Measurements from ENCODE around the gene SBSN.

SBSN gene

GRCh38 chr19:35531291-35531690 is 3.2 kb upstream of the SBSN start:
- no peak for DNase-seq

- DNase-seq, result no peak
Measured at GRCh38 chr19:35529241-35530218, 1.4 kb upstream of the SBSN start.

DNA sequence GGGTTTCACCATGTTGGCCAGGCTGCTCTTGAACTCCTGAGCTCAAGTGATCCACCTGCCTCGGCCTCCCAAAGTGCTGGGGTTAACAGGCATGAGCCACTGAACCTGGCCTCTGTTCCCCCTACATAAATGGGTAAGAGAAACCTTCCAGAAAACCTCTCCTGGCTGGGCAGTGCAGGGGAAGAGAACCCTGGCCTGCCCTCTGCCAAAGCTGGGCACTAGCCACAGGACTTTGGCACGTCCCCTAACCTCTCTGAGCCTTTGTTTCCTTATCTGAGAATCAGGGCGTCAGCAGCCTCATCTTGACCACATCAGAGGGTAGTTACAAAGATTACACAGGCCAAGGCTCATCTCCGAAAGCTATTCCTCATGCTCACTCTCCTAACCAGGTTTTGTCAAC is 2.2 kb downstream of the SBSN start:
- no peak for DNase-seq

GRCh38 chr19:35524181-35524837 is 3.8 kb downstream of the SBSN start:
- no peak for DNase-seq

GRCh38 chr19:35522745-35523327 is 5.3 kb downstream of the SBSN start:
- no peak for DNase-seq

- DNase-seq, result no peak
Measured at GRCh38 chr19:35521124-35521743, 6.9 kb downstream of the SBSN start.

- no peak for DNase-seq
Measured at GRCh38 chr19:35519291-35519690, 8.8 kb downstream of the SBSN start.

DNA sequence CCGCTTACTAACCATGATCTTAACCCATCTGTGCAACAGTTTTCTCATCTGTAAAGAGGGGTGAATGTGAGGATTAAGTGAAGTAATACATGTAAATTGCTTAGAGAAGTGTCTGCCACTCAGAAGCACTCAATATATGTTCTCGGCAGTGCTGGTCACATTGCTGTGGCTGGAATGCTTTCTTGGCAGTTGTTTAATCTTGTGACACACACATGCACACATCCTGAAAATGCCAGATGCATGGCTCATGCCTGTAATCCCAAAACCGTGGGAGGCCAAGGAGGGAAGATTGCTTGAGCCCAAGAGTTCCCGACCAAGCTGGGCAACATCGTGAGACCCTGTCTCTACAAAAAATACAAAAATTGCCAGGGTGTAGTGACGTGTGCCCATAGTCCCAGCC is 9.8 kb downstream of the SBSN start:
- DNase-seq, result no peak

GRCh38 chr19:35517342-35517741 is 10.8 kb downstream of the SBSN start:
- DNase-seq, result no peak

- no peak for DNase-seq
Measured at GRCh38 chr19:35516310-35516709, 11.8 kb downstream of the SBSN start.

DNA sequence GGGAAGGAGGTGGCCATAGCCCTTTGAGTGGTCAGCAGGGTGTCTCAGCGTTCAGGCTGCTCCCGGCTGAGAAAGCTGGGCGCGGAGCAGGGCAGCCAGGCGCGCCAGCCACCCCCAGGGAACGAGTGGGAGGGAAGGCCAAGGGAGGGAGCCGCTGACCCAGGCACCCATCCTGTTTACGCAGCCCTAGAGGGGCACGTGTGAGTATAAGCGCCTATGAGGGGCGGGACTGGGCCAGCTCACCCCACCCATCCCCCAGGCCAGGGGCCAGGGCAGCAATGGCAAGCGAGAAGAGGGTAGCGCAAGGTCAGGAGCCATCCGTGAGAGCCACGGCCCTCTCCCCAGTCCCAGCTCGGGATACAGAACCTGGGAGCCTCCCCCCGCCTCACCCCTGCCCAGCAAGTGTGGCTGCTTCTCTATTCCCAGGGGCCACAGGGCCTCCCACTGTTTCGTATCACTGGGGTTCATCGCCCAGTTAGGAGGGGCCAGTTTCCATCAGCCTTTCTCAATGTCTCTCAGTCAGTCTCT is 13.8 kb downstream of the SBSN start:
- DNase-seq, result no peak

GRCh38 chr19:35513628-35514281 is 14.4 kb downstream of the SBSN start, which contains the start of gene DMKN:
Gene DMKN (minus strand): TSS chr19:35513649. CDS start chr19:35513475, 174 bp downstream.
- no peak for DNase-seq

- DNase-seq, result peak in 1 of 2 experiments; percentile 34
Measured at GRCh38 chr19:35512831-35513627, 15.1 kb downstream of the SBSN start.

DNA sequence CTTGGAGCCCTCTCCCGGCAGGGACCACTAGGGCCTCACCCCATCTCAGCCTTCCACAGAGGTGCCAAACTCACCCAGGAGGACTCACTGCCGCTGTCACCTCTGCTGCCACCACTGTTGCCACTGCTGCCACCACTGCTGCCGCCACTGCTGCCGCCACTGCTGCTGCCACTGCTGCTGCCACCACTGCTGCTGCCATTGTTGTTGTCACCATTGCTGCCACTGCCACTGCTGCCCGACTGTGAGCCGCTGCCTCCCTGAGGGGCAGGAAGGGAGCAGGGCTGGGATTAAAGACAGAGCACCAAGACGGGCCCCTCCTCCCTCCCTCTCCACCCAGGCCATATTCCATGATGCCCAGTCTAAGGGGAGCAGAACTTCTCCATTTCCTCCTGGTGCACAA is 16.8 kb downstream of the SBSN start:
- no peak for DNase-seq

DNA sequence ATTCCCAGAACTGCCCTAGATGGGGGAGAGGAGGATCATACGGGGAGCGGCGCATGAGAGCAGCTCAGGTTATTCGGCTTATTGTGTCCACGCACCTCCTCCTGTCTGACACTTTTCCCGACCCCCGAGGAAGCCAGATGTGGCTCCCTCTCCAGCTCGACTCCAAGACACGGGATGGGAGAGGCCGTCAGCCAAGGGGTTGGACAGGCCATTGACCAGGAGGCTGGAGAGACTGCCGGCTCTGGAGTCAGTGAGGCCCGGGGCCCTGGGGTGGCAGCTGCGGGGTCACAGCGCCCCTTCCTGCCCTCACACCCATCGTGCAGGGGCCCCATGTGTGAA is 17.5 kb downstream of the SBSN start:
- DNase-seq, result no peak

DNA sequence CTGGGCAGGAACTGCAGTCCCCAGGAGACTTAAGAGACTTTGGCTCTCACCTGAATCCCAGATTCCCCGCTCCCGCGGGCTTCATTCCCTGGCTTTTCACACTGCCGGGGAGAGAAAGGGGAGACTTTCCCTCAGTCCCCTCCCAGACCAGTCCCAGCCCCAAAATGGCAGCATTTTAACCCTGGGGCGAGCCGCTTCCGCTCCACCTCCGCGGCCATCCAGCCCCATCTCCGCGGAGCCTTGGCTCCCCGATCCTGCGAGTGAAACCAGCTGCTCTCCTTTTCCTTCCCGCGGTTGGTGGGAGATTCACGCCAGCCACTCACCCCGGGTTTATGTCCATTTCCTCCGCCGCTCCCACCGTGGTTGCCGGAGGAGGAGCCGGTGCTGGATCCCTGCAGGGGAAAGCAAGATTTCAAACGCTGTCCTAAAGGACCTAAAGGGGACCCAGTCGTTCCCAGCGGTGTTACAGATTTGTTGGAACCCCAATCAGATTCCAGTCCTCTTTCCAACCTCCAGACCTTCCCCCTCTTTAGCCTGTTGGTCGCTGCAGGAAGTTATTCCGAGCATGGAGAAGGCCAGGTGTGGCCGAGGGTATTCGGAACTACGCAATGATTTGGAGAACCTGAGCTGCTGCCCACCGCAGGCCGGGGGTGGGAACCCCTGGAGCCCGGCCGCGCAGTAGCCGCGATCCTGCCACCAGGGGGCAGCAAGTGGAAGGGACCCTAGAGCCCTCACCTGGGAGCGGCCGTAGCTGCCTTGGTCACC is 18.1 kb downstream of the SBSN start:
- peak; percentile 20 to 74 for DNase-seq

- peak in 1 of 2 experiments; percentile 24 for DNase-seq
Measured at GRCh38 chr19:35509018-35509652, 19.0 kb downstream of the SBSN start.

DNA sequence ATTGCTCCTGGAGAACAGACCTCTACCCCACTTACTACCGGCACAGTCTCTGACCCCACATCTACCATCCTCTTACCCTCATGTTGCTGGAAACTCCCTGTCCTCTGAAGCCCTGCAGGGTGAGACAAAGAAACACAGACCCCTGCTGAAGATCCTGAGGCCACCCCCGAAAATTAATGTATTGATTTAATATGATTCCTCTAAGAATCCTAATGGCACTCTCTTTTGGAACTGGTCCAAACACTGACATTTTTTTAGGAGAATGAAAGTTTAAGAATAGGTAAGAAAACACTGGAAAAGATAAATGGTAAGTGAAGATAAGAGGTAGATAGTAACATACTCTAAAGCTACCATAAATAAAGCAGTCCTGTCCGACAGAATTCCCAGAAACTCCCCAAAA is 20.0 kb downstream of the SBSN start:
- DNase-seq, result no peak

DNA sequence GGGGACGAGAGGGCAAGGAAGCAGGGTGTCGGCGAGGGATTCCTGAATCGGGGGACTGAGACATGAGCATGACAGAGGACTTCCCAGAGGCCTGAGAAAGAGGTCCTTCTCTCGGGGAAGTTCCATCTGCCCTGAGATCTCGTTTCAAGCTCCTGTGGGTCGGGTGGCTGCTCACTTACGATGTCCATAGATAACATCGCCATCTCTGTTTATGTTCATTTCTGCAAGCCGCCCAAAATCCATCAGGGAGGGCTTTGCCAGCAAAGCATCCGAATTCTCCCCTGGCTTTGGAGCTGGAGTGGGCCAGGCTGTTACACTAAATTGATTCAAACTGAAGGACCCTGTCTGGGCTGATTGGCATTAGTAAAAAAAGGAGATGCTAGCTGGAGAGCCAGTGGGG is 20.6 kb downstream of the SBSN start:
- DNase-seq, result no peak

GRCh38 chr19:35506011-35506410 is 22.1 kb downstream of the SBSN start:
- no peak for DNase-seq
